PC-9 (cell line): ENCODE results near the gene FILIP1L. TPM values are rescaled to one million over a fixed set of nuclear protein-coding genes. Genes with fewer than 3 reads are reported as not detected.

Experiments used
- BruUV-seq: library from RNA; stranded (reverse); fragments of 400-500 nt; replicated peaks from 2 replicates; lab custom pipeline; 2021; lab: Mats Ljungman, UMichigan
- CTCF ChIA-PET: fragments of 300-600 bp; sonication (Branson Sonifier 250); formaldehyde crosslinking; loops from one replicate; lab custom pipeline; 2022; ENCODE audit warnings: antibody characterized with exemption; lab: Charles Lee
- POLR2A ChIA-PET: fragments of 300-600 bp; sonication (Branson Sonifier 250); formaldehyde crosslinking; loops from one replicate; lab custom pipeline; 2022; ENCODE audit warnings: antibody characterized with exemption; ENCODE audit not compliant: unreplicated experiment; lab: Charles Lee
- DNase-seq, 2 experiments: peaks; one replicate each; pipeline versions ENCODE4 v3.0.0 to v3.0.0-alpha.2; 2015 to 2022; ENCODE audit warnings: mixed read lengths in 1 of 2
- H2AFZ ChIP-seq: fragments of 200-600 bp; sonication (generic); 2 replicates; pipeline ENCODE4 v1.8.1; 2017; ENCODE audit warnings: antibody characterized with exemption
- H3F3A ChIP-seq: fragments of 200-600 bp; sonication (generic); 2 replicates; pipeline ENCODE4 v1.8.1; 2017; ENCODE audit warnings: antibody characterized with exemption, mild to moderate bottlenecking, low read depth; ENCODE audit not compliant: insufficient read depth
- H3K27ac ChIP-seq: fragments of 200-600 bp; sonication (generic); 2 replicates; pipeline ENCODE4 v1.6.1; 2016; ENCODE audit warnings: mixed run types
- H3K27me3 ChIP-seq: fragments of 200-600 bp; sonication (generic); 2 replicates; pipeline ENCODE4 v1.6.1; 2016; ENCODE audit warnings: low read depth, mixed run types; ENCODE audit not compliant: insufficient read depth
- H3K36me3 ChIP-seq: fragments of 200-600 bp; sonication (generic); 2 replicates; pipeline ENCODE4 v1.6.1; 2016; ENCODE audit warnings: low read depth, mixed run types
- H3K4me1 ChIP-seq: fragments of 200-600 bp; sonication (generic); replicated peaks from 2 replicates; pipeline ENCODE4 v1.6.1; 2016; ENCODE audit warnings: mixed run types; ENCODE audit not compliant: insufficient read depth
- H3K4me2 ChIP-seq: fragments of 200-600 bp; sonication (generic); 2 replicates; pipeline ENCODE4 v1.6.1; 2017; ENCODE audit warnings: mixed run types
- H3K4me3 ChIP-seq: fragments of 200-600 bp; sonication (generic); 2 replicates; pipeline ENCODE4 v1.6.1; 2016; ENCODE audit warnings: mixed run types
- H3K79me2 ChIP-seq: fragments of 200-600 bp; sonication (generic); 2 replicates; pipeline ENCODE4 v1.6.1; 2017; ENCODE audit warnings: low read depth, mixed run types
- H3K9me2 ChIP-seq: fragments of 200-600 bp; sonication (generic); 2 replicates; pipeline ENCODE4 v1.8.1; 2017; ENCODE audit warnings: mild to moderate bottlenecking; ENCODE audit not compliant: insufficient read depth
- H3K9me3 ChIP-seq: fragments of 200-600 bp; sonication (generic); 2 replicates; pipeline ENCODE4 v1.8.1; 2016; ENCODE audit warnings: low read depth; ENCODE audit not compliant: insufficient read depth
- H4K20me1 ChIP-seq: fragments of 200-600 bp; sonication (generic); 2 replicates; pipeline ENCODE4 v1.8.1; 2017; ENCODE audit not compliant: insufficient read depth
- EZH2 ChIP-seq: fragments of 200-600 bp; sonication (generic); IDR thresholded peaks from 2 replicates; pipeline ENCODE4 v1.8.0; 2017; ENCODE audit warnings: antibody characterized with exemption, low read depth
- intact Hi-C: fragments of 100-400 bp; cut with micrococcal nuclease; formaldehyde crosslinking; loops from one replicate; pipeline ENCODE4 v1.10.0; 2022; ENCODE audit not compliant: unreplicated experiment
- total RNA-seq: library from RNA; stranded (reverse); gene quantifications from 2 replicates; pipeline ENCODE4 v1.2.3, GENCODE V29; 2021
- TF ChIP-seq, protein P1 (sequence below): fragments of 200-600 bp; sonication (generic); conservative IDR thresholded peaks from 2 replicates; pipeline ENCODE4 v1.6.1; 2017; ENCODE audit warnings: mixed run types, antibody characterized with exemption, mild to moderate bottlenecking, moderate library complexity

The FILIP1L gene
- total RNA-seq, 1 experiment from 2014 or later: 16.8 TPM

- DNase-seq: no peak
- no peaks in the 10 kb centered on the region for H3K27me3 ChIP-seq
- intact Hi-C loops: no loop called here
- no peaks in the 10 kb centered on the region; the same call in 1 of the 2 replicates for H3F3A ChIP-seq
- POLR2A ChIA-PET: interaction anchor here (0.6 kb wide), 1 partner anchor 54 kb away, joined by 3 read pairs; no protein-coding TSS in a partner anchor
- H3K79me2 ChIP-seq: peaks cover 74% of the 10 kb centered on the region
- no peak overlapping the region for H3K4me3 ChIP-seq
- no peak overlapping the region for H3K27ac ChIP-seq
- TF ChIP-seq, protein P1, sequence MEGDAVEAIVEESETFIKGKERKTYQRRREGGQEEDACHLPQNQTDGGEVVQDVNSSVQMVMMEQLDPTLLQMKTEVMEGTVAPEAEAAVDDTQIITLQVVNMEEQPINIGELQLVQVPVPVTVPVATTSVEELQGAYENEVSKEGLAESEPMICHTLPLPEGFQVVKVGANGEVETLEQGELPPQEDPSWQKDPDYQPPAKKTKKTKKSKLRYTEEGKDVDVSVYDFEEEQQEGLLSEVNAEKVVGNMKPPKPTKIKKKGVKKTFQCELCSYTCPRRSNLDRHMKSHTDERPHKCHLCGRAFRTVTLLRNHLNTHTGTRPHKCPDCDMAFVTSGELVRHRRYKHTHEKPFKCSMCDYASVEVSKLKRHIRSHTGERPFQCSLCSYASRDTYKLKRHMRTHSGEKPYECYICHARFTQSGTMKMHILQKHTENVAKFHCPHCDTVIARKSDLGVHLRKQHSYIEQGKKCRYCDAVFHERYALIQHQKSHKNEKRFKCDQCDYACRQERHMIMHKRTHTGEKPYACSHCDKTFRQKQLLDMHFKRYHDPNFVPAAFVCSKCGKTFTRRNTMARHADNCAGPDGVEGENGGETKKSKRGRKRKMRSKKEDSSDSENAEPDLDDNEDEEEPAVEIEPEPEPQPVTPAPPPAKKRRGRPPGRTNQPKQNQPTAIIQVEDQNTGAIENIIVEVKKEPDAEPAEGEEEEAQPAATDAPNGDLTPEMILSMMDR: no peak
- TF ChIP-seq EZH2: no peak
- CTCF ChIA-PET: no interaction called here
- H3K9me2 ChIP-seq: no peaks in the 10 kb centered on the region
- H3K4me1 ChIP-seq: peaks cover 56% of the 10 kb centered on the region
- no peaks in the 10 kb centered on the region for H4K20me1 ChIP-seq
- no peaks in the 10 kb centered on the region for H3K9me3 ChIP-seq
- no peak overlapping the region for H2AFZ ChIP-seq
- BruUV-seq: no TSS peak
- H3K4me2 ChIP-seq: peak overlapping the region; percentile 81; the same call in 1 of the 2 replicates
- H3K36me3 ChIP-seq: 0 out of 2 replicates have a peak, but pooled peaks cover 9% of the 10 kb centered on the region
Observed at GRCh38 chr3:99871231-99872045, 242.9 kb downstream of the FILIP1L start.

DNA sequence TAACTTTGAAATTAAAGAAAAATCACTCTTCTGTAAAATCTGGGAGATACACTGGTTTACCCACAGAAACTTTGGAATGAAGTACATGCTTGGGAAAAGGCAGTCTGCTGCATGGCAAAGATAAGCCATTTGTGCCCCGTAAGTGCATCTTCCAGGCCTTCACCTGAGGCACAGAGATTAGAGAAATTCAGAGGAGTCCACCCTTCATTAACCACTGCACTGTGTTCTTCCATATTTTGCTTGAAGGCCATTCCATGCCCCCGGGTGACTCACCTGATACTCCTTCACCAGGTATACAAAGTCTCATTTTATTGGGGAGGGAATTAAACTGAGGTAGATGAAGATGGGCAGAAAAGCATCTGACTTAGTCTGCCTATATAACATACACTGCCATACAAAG, 243.6 kb downstream of the FILIP1L start:
- no peak overlapping the region for H2AFZ ChIP-seq
- no peak for DNase-seq
- H3K27ac ChIP-seq: no peak overlapping the region
- ChIA-PET POLR2A (interaction anchor here (0.6 to 0.7 kb wide), 2 partner anchors 36 to 172 kb away, joined by 3 to 4 read pairs; no protein-coding TSS in a partner anchor), CTCF (no interaction called here)
- no peak overlapping the region for H3K4me3 ChIP-seq
- no peaks in the 10 kb centered on the region for H3K9me2 ChIP-seq
- TF ChIP-seq EZH2: no peak
- TF ChIP-seq, protein P1: no peak
- H4K20me1 ChIP-seq: no peaks in the 10 kb centered on the region
- H3K36me3 ChIP-seq: 0 out of 2 replicates have a peak, but pooled peaks cover 9% of the 10 kb centered on the region
- peaks cover 53% of the 10 kb centered on the region for H3K4me1 ChIP-seq
- H3K4me2 ChIP-seq: no peak overlapping the region
- no TSS peak for BruUV-seq
- intact Hi-C loops: no loop called here
- no peaks in the 10 kb centered on the region for H3K9me3 ChIP-seq
- no peaks in the 10 kb centered on the region for H3F3A ChIP-seq
- peaks cover 71% of the 10 kb centered on the region for H3K79me2 ChIP-seq
- no peaks in the 10 kb centered on the region for H3K27me3 ChIP-seq

DNA sequence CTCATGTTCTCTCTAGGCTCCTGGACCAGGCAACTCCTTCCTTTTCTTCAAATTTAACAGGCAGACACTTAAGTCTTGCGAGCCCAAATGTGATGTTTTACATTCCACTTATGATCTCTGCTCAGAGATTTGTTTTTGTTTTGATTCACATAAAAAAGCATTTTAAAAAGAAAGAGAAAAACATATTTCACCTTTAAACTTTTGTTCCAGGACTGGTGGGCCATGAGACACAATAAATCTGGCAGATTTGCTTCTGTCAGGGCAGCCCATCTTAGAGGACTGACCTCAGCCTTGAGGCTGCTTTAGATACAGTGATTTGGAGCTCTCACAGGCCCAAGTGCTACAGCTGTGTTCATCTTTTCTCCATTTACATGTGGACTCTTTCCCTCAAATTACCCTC, 244.7 kb downstream of the FILIP1L start:
- no peak overlapping the region for H3K4me3 ChIP-seq
- DNase-seq: no peak
- ChIA-PET CTCF (no interaction called here), POLR2A (interaction anchor here (0.5 to 0.7 kb wide), 2 partner anchors 10 to 317 kb away, joined by 4 to 6 read pairs; no protein-coding TSS in a partner anchor)
- H3F3A ChIP-seq: no peaks in the 10 kb centered on the region
- intact Hi-C loops: loop anchor here (5.0 kb wide), 1 partner anchor 173 kb away; no protein-coding TSS in a partner anchor
- H2AFZ ChIP-seq: no peak overlapping the region
- no peaks in the 10 kb centered on the region for H3K9me2 ChIP-seq
- H3K9me3 ChIP-seq: no peaks in the 10 kb centered on the region
- H3K79me2 ChIP-seq: peaks cover 60% of the 10 kb centered on the region
- no peaks in the 10 kb centered on the region for H3K27me3 ChIP-seq
- H3K4me1 ChIP-seq: peaks cover 43% of the 10 kb centered on the region
- no peaks in the 10 kb centered on the region for H4K20me1 ChIP-seq
- no peak overlapping the region for H3K4me2 ChIP-seq
- H3K36me3 ChIP-seq: 0 out of 2 replicates have a peak, but pooled peaks cover 9% of the 10 kb centered on the region
- BruUV-seq: no TSS peak
- no peak overlapping the region for H3K27ac ChIP-seq
- TF ChIP-seq, protein P1: no peak
- TF ChIP-seq EZH2: no peak
